HepG2 (cell line): ENCODE data around the gene PLXNB2. TPM values are rescaled to one million over a fixed set of nuclear protein-coding genes. Genes with fewer than 3 reads are reported as not detected.

Experiments used
- ADNP ChIP-seq: sonication (generic); formaldehyde crosslinking; IDR thresholded peaks from 2 replicates; pipeline ENCODE4 v1.4.0; 2020; ENCODE audit warnings: missing genetic modification reagents
- ASH2L ChIP-seq: fragments of 300-600, 200-600 bp; sonication (generic); IDR thresholded peaks from 2 replicates; pipeline ENCODE4 v1.7.0; 2017; ENCODE audit warnings: low read depth, mild to moderate bottlenecking, moderate library complexity, mixed read lengths, low read length; ENCODE audit not compliant: insufficient read length
- GFI1 ChIP-seq: sonication (generic); formaldehyde crosslinking; IDR thresholded peaks from 2 replicates; pipeline ENCODE4 v1.5.0; 2020; ENCODE audit warnings: missing genetic modification reagents, mild to moderate bottlenecking, borderline replicate concordance
- GPN1 ChIP-seq: sonication (generic); formaldehyde crosslinking; IDR thresholded peaks from 2 replicates; pipeline ENCODE4 v1.5.1; 2020; ENCODE audit warnings: missing genetic modification reagents, borderline replicate concordance
- IKZF4 ChIP-seq: sonication (generic); formaldehyde crosslinking; IDR thresholded peaks from 2 replicates; pipeline ENCODE4 v1.5.1; 2020; ENCODE audit warnings: borderline replicate concordance, mild to moderate bottlenecking, low read depth, missing genetic modification reagents; ENCODE audit errors: not compliant biosample characterization
- KDM4B ChIP-seq: sonication (generic); formaldehyde crosslinking; IDR thresholded peaks from 2 replicates; pipeline ENCODE4 v1.4.0; 2020; ENCODE audit warnings: missing genetic modification reagents
- KMT2A ChIP-seq: sonication (generic); formaldehyde crosslinking; IDR thresholded peaks from 2 replicates; pipeline ENCODE4 v1.4.0; 2020; ENCODE audit warnings: missing genetic modification reagents
- MED1 ChIP-seq: sonication (generic); formaldehyde crosslinking; IDR thresholded peaks from 2 replicates; pipeline ENCODE4 v1.4.0; 2020; ENCODE audit warnings: missing genetic modification reagents
- MZF1 ChIP-seq: sonication (generic); formaldehyde crosslinking; IDR thresholded peaks from 2 replicates; pipeline ENCODE4 v1.8.1; 2023; ENCODE audit warnings: mild to moderate bottlenecking, missing genetic modification reagents, borderline replicate concordance
- NBN ChIP-seq: fragments of 450-650 bp; conservative IDR thresholded peaks from 2 replicates; pipeline ENCODE4 v1.6.1; 2017
- PAX8 ChIP-seq: sonication (generic); formaldehyde crosslinking; IDR thresholded peaks from 2 replicates; pipeline ENCODE4 v1.8.0; 2022; ENCODE audit warnings: mild to moderate bottlenecking, missing genetic modification reagents, borderline replicate concordance
- PHF5A ChIP-seq: IDR thresholded peaks from one replicate; pipeline ENCODE4 v1.6.1; 2018; ENCODE audit warnings: low read depth, missing genetic modification reagents; ENCODE audit not compliant: unreplicated experiment
- SAP130 ChIP-seq: IDR thresholded peaks from 2 replicates; pipeline ENCODE4 v1.6.1; 2016; ENCODE audit warnings: low read depth
- SIX1 ChIP-seq: sonication (generic); formaldehyde crosslinking; IDR thresholded peaks from 2 replicates; pipeline ENCODE4 v1.4.0; 2020; ENCODE audit warnings: missing genetic modification reagents, borderline replicate concordance
- XRCC5 ChIP-seq: fragments of 200-400 bp; formaldehyde crosslinking; optimal IDR thresholded peaks from 2 replicates; pipeline ENCODE3; 2017; ENCODE audit warnings: mild to moderate bottlenecking, low read length
- ZFYVE20 ChIP-seq: sonication (generic); formaldehyde crosslinking; IDR thresholded peaks from 2 replicates; pipeline ENCODE4 v1.8.0; 2023; ENCODE audit warnings: low read depth, mild to moderate bottlenecking, moderate library complexity, missing genetic modification reagents, borderline replicate concordance
- ZNF441 ChIP-seq: sonication (generic); formaldehyde crosslinking; IDR thresholded peaks from 2 replicates; pipeline ENCODE4 v1.7.0; 2021; ENCODE audit warnings: missing genetic modification reagents, borderline replicate concordance
- ZNF556 ChIP-seq: sonication (generic); formaldehyde crosslinking; IDR thresholded peaks from 2 replicates; pipeline ENCODE4 v1.4.0; 2020; ENCODE audit warnings: mild to moderate bottlenecking, missing genetic modification reagents, borderline replicate concordance
- ZNF563 ChIP-seq: sonication (generic); formaldehyde crosslinking; IDR thresholded peaks from 2 replicates; pipeline ENCODE4 v1.8.0; 2022; ENCODE audit warnings: mild to moderate bottlenecking, moderate library complexity, missing genetic modification reagents
- ZNF777 ChIP-seq: sonication (generic); formaldehyde crosslinking; IDR thresholded peaks from 2 replicates; pipeline ENCODE4 v1.4.0; 2020; ENCODE audit warnings: missing genetic modification reagents
- polyA plus RNA-seq, 8 experiments: library from polyadenylated mRNA; depleted of rRNA in 3 of 8; stranded (reverse) in 7 of 8; unstranded in 1 of 8; fragments of >200 nt; fragmentation: Illumina TruSeq in 4 of 8; extraction: Trizol in 4 of 8; gene quantifications; 2 replicates each; pipeline versions ENCODE4 v1.2.1 to v1.2.3, GENCODE V29; 2011 to 2016; ENCODE audit warnings: low read depth in 4 of 8, missing spikeins in 1 of 8, mixed read lengths in 1 of 8; ENCODE audit not compliant: insufficient read depth in 1 of 8
- total RNA-seq, 5 experiments: library from RNA; depleted of rRNA; stranded (reverse); fragments of >200 nt; fragmentation: Illumina TruSeq; extraction: Trizol; gene quantifications; 2 replicates each; pipeline ENCODE4 v1.2.3, GENCODE V29; 2016; ENCODE audit warnings: low read depth in 1 of 5
- TF ChIP-seq, protein P1 (sequence below): sonication (generic); formaldehyde crosslinking; IDR thresholded peaks from 2 replicates; pipeline ENCODE4 v1.4.0; 2020; ENCODE audit warnings: missing genetic modification reagents
- TF ChIP-seq, protein P2 (sequence below): sonication (generic); formaldehyde crosslinking; IDR thresholded peaks from 2 replicates; pipeline ENCODE4 v1.8.0; 2022; ENCODE audit warnings: mild to moderate bottlenecking, missing genetic modification reagents; ENCODE audit not compliant: insufficient replicate concordance
- TF ChIP-seq, protein P3 (sequence below): sonication (generic); formaldehyde crosslinking; IDR thresholded peaks from 2 replicates; pipeline ENCODE4 v1.4.0; 2020; ENCODE audit warnings: mild to moderate bottlenecking, missing genetic modification reagents, borderline replicate concordance

The PLXNB2 gene
- total and polyA plus RNA-seq, 2 of the 13 experiments (the other 11 are each of a cell fraction or from before 2014, with no cell fraction given) = 32.6 to 68.9 TPM

DNA sequence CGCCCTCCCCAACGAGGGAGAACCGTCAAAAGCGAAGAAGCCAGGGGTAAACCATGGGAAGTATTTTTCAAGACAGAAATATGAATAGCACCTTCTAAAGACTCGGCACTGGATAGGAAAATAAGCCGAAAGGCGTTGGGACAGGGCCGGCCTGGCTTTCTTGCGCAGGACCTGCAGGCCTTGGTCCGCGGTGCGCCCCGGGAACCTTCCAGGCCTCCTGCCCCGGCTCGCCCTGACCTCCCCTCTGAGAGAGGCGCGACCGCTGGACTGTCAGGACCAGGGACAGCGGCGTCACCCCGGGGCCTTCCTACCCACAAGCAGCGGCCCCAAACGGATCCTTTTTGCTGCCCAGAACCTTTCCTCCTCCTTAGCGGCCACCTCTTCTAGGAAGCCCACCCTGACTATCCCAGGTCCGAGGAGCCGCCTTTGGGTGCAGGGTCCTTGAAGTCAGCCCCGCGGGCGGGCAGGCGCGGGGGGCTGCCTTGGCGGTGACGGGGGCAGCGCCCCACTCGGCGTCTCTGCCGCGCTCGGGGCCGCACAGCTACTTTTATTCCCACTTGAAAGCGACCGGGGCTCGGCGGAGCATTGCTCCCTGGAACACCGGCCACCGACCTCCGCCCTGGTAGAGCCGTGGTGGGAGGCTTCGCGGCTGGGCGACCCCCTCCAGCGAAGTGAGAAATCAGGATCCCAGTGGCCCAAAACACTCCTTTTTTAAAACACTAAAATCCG is 36.6 kb downstream of the PLXNB2 start (continued):
- TF ChIP-seq, protein P1, sequence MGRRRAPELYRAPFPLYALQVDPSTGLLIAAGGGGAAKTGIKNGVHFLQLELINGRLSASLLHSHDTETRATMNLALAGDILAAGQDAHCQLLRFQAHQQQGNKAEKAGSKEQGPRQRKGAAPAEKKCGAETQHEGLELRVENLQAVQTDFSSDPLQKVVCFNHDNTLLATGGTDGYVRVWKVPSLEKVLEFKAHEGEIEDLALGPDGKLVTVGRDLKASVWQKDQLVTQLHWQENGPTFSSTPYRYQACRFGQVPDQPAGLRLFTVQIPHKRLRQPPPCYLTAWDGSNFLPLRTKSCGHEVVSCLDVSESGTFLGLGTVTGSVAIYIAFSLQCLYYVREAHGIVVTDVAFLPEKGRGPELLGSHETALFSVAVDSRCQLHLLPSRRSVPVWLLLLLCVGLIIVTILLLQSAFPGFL (CRISPR knock-in tag) = no peak
- TF ChIP-seq XRCC5 = peak; percentile 61
- TF ChIP-seq ZNF556 (CRISPR knock-in tag) = peak; percentile 67; the same call in 1 of the 2 replicates
- peak; percentile 54; the same call in 1 of the 2 replicates for TF ChIP-seq ZNF777 (CRISPR knock-in tag)
- no peak for TF ChIP-seq PHF5A (CRISPR knock-in tag)
- no peak for TF ChIP-seq SIX1 (CRISPR knock-in tag)
- peak; percentile 83 for TF ChIP-seq IKZF4 (CRISPR knock-in tag)
- peak; percentile 96 for TF ChIP-seq SAP130 (CRISPR knock-in tag)
- TF ChIP-seq KDM4B = 0 out of 2 replicates have a peak, but pooled peaks have one; percentile 71
- TF ChIP-seq, protein P2, sequence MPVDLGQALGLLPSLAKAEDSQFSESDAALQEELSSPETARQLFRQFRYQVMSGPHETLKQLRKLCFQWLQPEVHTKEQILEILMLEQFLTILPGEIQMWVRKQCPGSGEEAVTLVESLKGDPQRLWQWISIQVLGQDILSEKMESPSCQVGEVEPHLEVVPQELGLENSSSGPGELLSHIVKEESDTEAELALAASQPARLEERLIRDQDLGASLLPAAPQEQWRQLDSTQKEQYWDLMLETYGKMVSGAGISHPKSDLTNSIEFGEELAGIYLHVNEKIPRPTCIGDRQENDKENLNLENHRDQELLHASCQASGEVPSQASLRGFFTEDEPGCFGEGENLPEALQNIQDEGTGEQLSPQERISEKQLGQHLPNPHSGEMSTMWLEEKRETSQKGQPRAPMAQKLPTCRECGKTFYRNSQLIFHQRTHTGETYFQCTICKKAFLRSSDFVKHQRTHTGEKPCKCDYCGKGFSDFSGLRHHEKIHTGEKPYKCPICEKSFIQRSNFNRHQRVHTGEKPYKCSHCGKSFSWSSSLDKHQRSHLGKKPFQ = peak; percentile 67
- TF ChIP-seq, protein P3, sequence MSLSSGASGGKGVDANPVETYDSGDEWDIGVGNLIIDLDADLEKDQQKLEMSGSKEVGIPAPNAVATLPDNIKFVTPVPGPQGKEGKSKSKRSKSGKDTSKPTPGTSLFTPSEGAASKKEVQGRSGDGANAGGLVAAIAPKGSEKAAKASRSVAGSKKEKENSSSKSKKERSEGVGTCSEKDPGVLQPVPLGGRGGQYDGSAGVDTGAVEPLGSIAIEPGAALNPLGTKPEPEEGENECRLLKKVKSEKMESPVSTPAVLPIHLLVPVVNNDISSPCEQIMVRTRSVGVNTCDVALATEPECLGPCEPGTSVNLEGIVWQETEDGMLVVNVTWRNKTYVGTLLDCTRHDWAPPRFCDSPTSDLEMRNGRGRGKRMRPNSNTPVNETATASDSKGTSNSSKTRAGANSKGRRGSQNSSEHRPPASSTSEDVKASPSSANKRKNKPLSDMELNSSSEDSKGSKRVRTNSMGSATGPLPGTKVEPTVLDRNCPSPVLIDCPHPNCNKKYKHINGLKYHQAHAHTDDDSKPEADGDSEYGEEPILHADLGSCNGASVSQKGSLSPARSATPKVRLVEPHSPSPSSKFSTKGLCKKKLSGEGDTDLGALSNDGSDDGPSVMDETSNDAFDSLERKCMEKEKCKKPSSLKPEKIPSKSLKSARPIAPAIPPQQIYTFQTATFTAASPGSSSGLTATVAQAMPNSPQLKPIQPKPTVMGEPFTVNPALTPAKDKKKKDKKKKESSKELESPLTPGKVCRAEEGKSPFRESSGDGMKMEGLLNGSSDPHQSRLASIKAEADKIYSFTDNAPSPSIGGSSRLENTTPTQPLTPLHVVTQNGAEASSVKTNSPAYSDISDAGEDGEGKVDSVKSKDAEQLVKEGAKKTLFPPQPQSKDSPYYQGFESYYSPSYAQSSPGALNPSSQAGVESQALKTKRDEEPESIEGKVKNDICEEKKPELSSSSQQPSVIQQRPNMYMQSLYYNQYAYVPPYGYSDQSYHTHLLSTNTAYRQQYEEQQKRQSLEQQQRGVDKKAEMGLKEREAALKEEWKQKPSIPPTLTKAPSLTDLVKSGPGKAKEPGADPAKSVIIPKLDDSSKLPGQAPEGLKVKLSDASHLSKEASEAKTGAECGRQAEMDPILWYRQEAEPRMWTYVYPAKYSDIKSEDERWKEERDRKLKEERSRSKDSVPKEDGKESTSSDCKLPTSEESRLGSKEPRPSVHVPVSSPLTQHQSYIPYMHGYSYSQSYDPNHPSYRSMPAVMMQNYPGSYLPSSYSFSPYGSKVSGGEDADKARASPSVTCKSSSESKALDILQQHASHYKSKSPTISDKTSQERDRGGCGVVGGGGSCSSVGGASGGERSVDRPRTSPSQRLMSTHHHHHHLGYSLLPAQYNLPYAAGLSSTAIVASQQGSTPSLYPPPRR (CRISPR knock-in tag) = no peak
- peak; percentile 81; the same call in 1 of the 2 replicates for TF ChIP-seq ZNF441 (CRISPR knock-in tag)
- no peak for TF ChIP-seq ZFYVE20 (CRISPR knock-in tag)
- TF ChIP-seq KMT2A (CRISPR knock-in tag) = no peak
- TF ChIP-seq PAX8 (CRISPR knock-in tag) = peak; percentile 41; the same call in 1 of the 2 replicates
- TF ChIP-seq MZF1 = no peak
- TF ChIP-seq MED1 (CRISPR knock-in tag) = no peak; the same call in 1 of the 2 replicates
- TF ChIP-seq ADNP (CRISPR knock-in tag) = no peak
- no peak for TF ChIP-seq ASH2L
- no peak for TF ChIP-seq NBN
- peak; percentile 94; the same call in 1 of the 2 replicates for TF ChIP-seq GPN1 (CRISPR knock-in tag)
- peak; percentile 89; the same call in 1 of the 2 replicates for TF ChIP-seq ZNF563 (CRISPR knock-in tag)
- no peak for TF ChIP-seq GFI1 (CRISPR knock-in tag)
